ENCODE results near the gene SAYSD1.

SAYSD1 gene

DNA sequence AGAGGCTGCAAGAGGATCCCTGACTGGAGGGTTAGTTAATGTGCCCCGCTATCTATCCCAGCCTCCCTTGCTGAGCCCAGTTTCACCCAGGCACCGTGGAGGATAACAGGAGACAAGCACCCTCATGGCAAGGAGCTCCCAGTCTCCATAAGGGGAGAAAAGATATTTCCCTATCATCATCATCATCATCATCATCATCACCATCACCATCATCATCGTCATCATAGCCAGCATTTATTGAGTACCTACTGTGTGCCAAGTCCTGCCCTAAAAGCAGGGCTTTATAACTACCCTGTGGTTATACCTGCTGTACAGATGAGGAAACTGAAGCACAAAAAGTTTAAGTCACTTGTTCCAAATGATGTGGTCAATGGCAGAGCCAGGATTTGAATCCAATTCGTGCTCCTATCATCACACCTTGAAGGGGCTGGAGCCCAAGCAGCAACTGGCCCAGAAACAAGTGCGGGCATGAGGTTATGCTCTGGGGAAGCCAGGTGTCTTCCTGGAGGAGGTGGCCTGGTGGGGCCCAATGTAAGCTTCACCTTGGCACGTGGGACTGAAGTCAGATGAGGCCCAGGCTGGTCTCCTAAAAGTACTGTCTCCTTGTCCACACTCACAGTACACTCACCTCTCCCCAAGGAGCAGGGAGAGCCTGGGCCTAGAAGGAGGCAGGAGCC is 56.4 kb downstream of the SAYSD1 start:
- no peak for DNase-seq (ENCODE audit: low read depth in 1 of 2, low spot score in 1 of 2)

DNA sequence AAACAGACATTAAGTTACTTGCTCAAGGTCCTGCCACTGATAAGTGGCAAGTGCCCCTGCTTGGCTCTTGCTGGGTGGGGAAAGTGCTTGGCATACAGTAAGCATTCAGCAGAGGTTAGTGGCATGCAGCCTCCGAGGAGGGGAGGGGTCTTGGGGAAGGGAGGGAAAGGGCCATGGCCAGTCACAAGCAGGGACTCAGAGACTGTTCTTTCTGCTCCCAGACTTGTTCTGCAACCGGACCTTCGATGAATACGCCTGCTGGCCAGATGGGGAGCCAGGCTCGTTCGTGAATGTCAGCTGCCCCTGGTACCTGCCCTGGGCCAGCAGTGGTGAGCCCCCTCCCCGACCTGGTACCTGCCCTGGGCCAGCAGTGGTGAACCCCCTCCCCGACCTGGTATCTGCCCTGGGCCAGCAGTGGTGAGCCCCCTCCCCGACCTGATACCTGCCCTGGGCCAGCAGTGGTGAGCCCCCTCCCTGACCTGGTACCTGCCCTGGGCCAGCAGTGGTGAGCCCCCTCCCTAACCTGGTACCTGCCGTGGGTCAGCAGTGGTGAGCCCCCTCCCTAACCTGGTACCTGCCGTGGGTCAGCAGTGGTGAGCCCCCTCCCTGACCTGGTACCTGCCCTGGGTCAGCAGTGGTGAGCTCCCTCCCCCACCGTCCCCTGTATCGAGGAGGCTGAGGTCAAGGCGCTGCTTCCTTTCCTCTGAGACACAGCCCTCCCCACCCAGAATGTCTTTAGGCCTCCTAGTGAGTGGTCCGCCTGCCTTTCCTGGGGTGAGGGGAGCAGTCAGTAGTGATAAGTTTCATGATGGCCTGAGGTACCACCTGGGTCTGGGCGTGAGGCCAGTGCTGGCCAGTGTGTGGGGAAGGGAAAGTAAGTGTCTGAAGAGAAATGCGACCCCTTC is 57.5 kb downstream of the SAYSD1 start:
- DNase-seq (ENCODE audit: low read depth in 1 of 2, low spot score in 1 of 2), result no peak

- DNase-seq (ENCODE audit: low read depth in 1 of 2, low spot score in 1 of 2), result no peak
Observed at GRCh38 chr6:39056681-39057080, 58.3 kb downstream of the SAYSD1 start.

DNA sequence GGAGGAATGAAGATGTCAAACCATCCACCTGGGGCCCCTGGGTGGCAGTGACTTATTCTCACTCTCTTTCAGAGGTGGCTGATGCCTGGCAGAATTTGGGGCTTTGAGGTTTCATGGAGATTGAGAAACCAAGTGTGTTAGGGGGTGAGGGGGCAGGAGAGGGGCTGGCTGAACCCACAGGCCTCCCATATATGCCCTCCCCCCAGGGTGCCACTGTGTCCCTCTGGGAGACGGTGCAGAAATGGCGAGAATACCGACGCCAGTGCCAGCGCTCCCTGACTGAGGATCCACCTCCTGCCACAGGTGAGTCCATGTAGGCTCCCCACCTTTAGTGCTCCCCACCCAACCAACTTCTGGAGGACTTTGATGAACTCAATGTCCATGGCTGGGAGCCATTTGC is 58.8 kb downstream of the SAYSD1 start:
- DNase-seq (ENCODE audit: low read depth in 1 of 2, low spot score in 1 of 2), result no peak

DNA sequence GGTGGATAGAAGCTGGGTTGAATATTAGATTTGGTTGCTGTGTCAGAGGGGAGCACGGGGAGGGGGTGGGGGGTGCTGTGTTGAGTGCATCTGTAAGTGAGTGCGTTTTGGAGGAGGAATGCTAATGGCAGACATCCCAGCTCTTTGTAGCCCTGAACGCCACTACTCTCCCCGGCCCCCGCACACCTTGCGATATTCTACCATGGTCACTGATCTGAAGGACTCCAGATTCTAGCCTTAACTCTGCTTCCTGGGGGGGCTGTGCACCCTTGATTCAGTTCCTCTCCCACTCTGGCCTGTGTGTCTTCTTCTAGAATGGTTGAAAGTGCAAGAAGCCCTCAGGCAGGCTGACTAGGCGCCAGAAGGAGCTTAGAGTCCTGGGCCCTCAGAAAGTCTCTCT is 59.3 kb downstream of the SAYSD1 start:
- no peak for DNase-seq (ENCODE audit: low read depth in 1 of 2, low spot score in 1 of 2)

DNA sequence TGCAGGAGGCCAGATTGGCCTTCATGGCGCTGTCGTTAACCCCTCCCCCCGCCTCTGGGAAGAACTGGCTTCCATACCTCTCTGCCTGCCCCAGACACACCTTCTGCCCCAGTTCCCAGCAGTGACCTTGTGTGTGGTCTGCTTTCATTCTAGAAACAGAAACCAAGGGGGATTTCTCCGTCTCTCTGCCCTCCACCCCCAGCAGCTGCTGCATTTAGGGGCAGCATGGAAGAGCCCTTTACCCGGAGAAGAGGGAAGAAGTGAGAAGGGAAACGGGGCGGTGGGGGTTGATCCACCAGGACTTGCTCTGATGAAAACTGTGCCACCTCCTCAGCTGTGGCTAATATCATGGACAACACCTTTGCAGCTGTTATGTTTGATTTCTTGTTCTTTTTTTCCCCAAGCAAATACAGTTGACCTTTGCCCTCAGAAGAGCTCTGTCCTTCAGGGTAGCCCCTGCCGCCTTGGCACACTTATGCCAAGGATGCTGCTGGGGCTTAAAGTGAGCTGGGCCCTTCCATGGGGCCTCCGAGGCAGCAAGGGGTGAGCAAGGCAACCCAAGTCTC is 60.3 kb downstream of the SAYSD1 start:
- DNase-seq (ENCODE audit: low read depth in 1 of 2, low spot score in 1 of 2), result no peak
